Colonic mucosa (tissue), 4 donors: ENCODE data around the gene TTLL10. TPM values are rescaled to one million over a fixed set of nuclear protein-coding genes. Genes with fewer than 3 reads are reported as not detected.
A peak's percentile ranks its signal among the peaks of the same experiment; 100 is the strongest.
"Not testable (repeated sequence)": the region's sequence is repeated elsewhere in the genome, so short reads cannot be mapped to it uniquely, and the experiment has no call there.

ENCODE experiments used
- DNase-seq: peaks from one replicate; pipeline ENCODE4 v3.0.0-alpha.2; 2020
- H3K27ac ChIP-seq: fragments of 200-600 bp; one replicate; pipeline ENCODE4 v1.8.0; 2021
- H3K27me3 ChIP-seq: fragments of 200-600 bp; one replicate; pipeline ENCODE4 v1.8.0; 2021
- H3K36me3 ChIP-seq: fragments of 200-600 bp; one replicate; pipeline ENCODE4 v1.8.0; 2021
- H3K4me1 ChIP-seq: fragments of 200-600 bp; one replicate; pipeline ENCODE4 v1.8.0; 2021; ENCODE audit warnings: mild to moderate bottlenecking
- H3K4me3 ChIP-seq: fragments of 200-600 bp; one replicate; pipeline ENCODE4 v1.8.0; 2021
- H3K9ac ChIP-seq, 2 donors: one replicate each; pipeline ENCODE4 v1.7.0; 2013; ENCODE audit warnings: control low read depth in 2 of 2, low read depth in 2 of 2, low read length in 2 of 2
- H3K9me3 ChIP-seq: fragments of 200-600 bp; one replicate; pipeline ENCODE4 v1.8.0; 2021
- intact Hi-C: fragments of 100-400 bp; cut with DNase I; formaldehyde crosslinking; loops from one replicate; pipeline ENCODE4 v1.14.1; 2022
- total RNA-seq, 2 donors: library from RNA; stranded (reverse); fragmentation: NEBNext Ultra II Directional in 1 of 2; extraction: Animal tissue kit (Norgen Biotek cat#: 25700) in 1 of 2; gene quantifications; one replicate each; pipeline ENCODE4 v1.2.1, GENCODE V29; 2021
- TF ChIP-seq, protein P1 (sequence below): fragments of 200-600 bp; IDR thresholded peaks from one replicate; pipeline ENCODE4 v1.8.0; 2022; ENCODE audit warnings: antibody characterized with exemption, mild to moderate bottlenecking
- donor health status: healthy.
- donor health status: DM: no; HTN: no; CAD: no.
- donor health status: DM: no; HTN: no; CAD: no.

TTLL10 gene
- total RNA-seq, 2 donors from 2014 or later, result 0.64 to 2.3 TPM

DNA sequence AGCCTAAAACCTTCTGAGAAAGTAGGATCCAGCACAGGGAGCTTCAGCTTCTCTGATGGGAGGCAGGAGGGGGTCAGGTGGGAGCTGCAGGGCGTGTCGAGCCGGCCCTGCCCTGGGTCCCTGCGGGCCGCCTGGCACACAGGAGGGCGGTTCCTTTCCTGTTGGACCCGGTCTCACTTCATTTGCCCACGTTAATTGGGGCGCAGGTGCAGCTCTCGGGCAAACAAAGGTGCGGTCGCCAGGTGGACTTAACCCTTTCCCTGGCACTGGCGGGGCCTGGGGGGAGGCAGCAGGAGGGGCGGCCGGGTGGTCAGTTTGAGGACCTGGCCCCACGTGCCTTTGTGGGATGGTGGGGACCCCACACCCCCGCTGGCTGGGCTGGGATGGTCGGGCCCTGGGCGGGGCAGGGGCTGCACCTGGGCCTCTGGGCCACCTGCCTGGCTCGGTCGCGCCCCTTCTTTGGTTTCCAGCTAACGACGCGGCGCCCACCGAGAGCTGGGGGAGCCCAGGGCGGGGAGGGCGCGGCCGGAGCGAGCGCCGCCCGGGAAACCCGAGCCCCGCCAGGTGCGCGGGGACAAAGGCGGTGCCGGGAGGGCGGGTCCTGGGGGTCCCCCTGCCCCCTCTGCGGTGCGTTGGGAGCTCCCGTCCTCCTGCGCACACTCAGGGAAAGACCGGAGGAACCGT lies 37.0 kb upstream of the TTLL10 start:
- Histone ChIP-seq H3K36me3 (no peaks in the 10 kb centered on the region), H3K4me3 (peak overlapping the region; percentile 35), H3K4me1 (peaks cover 19% of the 10 kb centered on the region)

DNA sequence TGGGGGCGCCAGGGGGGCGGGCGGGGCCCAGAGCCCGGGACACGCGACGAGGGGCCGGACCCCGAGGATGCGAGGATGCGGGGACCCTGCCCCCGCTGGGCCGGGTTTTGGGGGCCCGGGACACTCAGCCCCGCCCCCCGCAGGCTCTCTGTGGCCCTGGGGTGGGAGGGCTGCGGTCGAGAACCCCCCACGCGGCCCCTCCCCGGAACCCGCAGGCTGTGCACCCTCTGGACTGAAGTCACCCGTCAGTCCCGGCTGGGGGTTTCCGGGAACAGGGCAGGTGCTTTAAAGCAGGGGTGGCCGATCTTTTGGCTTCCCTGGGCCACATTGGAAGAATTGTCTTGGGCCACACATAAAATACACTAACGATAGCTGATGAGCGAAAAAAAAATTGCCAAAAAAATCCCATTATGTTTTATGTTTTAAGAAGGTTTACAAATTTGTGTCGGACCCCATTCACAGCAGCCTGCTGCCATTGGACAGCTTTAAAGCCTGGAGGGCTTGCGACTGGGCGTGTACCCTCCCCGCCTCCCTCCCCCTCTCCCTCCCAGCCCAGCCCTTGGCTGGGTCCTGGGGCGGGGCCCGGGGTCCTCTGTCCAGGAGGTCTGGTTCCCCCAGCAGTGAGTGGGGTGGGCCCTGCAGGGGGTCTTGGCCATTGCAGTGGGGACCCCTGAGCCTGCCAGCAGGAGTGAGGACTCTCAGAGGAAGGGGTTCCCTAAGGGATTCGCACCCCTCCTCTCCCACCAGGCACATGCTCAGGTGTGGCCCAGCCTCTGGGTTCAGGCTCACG lies 36.2 kb upstream of the TTLL10 start:
- TF ChIP-seq, protein P1, sequence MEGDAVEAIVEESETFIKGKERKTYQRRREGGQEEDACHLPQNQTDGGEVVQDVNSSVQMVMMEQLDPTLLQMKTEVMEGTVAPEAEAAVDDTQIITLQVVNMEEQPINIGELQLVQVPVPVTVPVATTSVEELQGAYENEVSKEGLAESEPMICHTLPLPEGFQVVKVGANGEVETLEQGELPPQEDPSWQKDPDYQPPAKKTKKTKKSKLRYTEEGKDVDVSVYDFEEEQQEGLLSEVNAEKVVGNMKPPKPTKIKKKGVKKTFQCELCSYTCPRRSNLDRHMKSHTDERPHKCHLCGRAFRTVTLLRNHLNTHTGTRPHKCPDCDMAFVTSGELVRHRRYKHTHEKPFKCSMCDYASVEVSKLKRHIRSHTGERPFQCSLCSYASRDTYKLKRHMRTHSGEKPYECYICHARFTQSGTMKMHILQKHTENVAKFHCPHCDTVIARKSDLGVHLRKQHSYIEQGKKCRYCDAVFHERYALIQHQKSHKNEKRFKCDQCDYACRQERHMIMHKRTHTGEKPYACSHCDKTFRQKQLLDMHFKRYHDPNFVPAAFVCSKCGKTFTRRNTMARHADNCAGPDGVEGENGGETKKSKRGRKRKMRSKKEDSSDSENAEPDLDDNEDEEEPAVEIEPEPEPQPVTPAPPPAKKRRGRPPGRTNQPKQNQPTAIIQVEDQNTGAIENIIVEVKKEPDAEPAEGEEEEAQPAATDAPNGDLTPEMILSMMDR, result no peak
- H3K27ac ChIP-seq, result peak overlapping the region; percentile 90
- H3K36me3 ChIP-seq, result no peaks in the 10 kb centered on the region
- peak overlapping the region; percentile 58 to 72 for H3K9ac ChIP-seq
- no peaks in the 10 kb centered on the region for H3K9me3 ChIP-seq
- H3K4me1 ChIP-seq, result peaks cover 19% of the 10 kb centered on the region
- intact Hi-C loops, result no loop called here
- DNase-seq, result peak; percentile 72
- H3K4me3 ChIP-seq, result peak overlapping the region; percentile 35
- H3K27me3 ChIP-seq, result no peaks in the 10 kb centered on the region

More for the DNA sequence above, 37.0 kb upstream of the TTLL10 start:
- peak overlapping the region; percentile 90 for H3K27ac ChIP-seq
- no peaks in the 10 kb centered on the region for H3K9me3 ChIP-seq
- DNase-seq, result peak; percentile 91
- TF ChIP-seq, protein P1, result no peak
- H3K9ac ChIP-seq, result peak overlapping the region; percentile 68 to 81
- H3K27me3 ChIP-seq, result no peaks in the 10 kb centered on the region
- intact Hi-C loops, result no loop called here

DNA sequence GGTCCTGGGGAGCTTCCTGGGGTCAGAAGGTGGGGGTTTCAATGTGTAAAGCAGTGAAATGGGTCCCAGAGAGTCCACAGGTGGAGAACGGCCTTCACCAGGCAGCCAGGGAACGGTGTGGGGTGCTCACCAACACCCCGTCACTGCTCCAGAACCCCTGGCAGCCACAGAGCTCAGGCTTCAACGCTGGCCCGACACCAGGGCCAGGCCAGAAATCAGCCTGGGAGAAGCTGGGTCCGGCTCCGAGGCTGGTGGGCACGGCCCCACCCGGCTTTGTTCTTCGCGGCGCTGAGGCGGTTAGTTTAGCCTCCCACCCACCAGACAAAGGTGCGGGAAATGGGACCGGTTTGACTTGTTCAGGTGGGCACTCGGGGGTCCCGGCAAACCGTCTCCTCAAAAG lies 33.0 kb upstream of the TTLL10 start:
- Histone ChIP-seq H3K27me3 (no peaks in the 10 kb centered on the region), H3K27ac (no peak overlapping the region), H3K9ac (peak overlapping the region in 1 of 2 donors; percentile 46), H3K9me3 (no peaks in the 10 kb centered on the region), H3K4me3 (no peak overlapping the region), H3K4me1 (peaks cover 19% of the 10 kb centered on the region), H3K36me3 (no peaks in the 10 kb centered on the region)
- intact Hi-C loops, result no loop called here
- DNase-seq, result no peak
- TF ChIP-seq, protein P1, result no peak

DNA sequence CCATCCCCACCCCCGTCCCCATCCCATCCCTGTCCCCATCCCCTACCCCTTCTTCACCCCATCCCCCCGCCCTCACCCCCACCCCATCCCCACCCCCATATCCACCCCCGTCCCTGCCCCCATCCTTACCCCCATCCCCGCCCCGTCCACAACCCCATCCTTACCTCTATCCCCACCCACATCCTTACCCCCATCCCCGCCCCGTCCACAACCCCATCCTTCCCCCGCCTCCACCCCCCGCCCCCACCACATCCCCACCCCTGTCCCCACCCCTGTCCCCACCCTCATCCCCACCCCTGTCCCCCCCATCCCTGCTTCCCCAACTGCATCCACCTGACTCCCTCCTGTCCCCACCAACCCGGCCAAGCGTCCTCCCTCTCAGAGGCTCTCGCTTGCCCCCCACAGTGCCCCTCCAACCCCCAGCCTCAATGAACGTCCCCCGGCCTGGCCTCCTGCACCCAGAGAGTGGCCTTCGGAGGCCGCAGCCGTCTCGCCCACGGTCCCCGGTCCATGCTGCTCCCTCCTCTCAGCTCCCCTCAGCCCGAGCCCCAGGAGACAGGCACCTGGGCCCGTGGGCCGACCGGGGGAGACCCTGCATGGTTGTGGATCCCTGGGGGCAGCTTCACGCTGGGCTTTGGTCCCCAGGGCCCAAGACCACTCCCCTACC lies 32.3 kb upstream of the TTLL10 start:
- intact Hi-C loops, result no loop called here
- H3K4me3 ChIP-seq, result no peak overlapping the region
- TF ChIP-seq, protein P1, result no peak
- H3K9ac ChIP-seq, result no peak overlapping the region
- H3K4me1 ChIP-seq, result peaks cover 14% of the 10 kb centered on the region
- no peak for DNase-seq
- no peaks in the 10 kb centered on the region for H3K27me3 ChIP-seq
- no peaks in the 10 kb centered on the region for H3K9me3 ChIP-seq
- H3K36me3 ChIP-seq, result no peaks in the 10 kb centered on the region
- H3K27ac ChIP-seq, result no peak overlapping the region

DNA sequence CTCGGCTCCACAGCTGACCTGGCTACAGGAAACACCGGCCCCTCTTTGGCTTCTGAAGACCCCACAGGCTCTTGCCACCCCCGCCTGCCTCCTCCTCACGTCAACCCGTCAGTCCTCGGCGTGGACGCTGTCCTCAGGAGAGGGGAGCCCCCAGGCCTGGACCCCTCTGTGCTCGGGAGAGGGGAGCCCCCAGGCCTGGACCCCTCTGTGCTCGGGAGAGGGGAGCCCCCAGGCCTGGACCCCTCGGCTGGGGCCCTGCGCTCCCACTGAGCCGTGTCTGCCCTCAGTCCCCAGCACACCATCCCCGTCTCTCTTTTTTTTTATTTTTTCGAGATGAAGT lies 31.8 kb upstream of the TTLL10 start:
- peaks cover 14% of the 10 kb centered on the region for H3K4me1 ChIP-seq
- no peak overlapping the region for H3K27ac ChIP-seq
- TF ChIP-seq, protein P1, result no peak
- H3K27me3 ChIP-seq, result no peaks in the 10 kb centered on the region
- no peak for DNase-seq
- no peak overlapping the region for H3K4me3 ChIP-seq
- H3K9ac ChIP-seq, result no peak overlapping the region
- intact Hi-C loops, result no loop called here
- no peaks in the 10 kb centered on the region for H3K36me3 ChIP-seq
- no peaks in the 10 kb centered on the region for H3K9me3 ChIP-seq

DNA sequence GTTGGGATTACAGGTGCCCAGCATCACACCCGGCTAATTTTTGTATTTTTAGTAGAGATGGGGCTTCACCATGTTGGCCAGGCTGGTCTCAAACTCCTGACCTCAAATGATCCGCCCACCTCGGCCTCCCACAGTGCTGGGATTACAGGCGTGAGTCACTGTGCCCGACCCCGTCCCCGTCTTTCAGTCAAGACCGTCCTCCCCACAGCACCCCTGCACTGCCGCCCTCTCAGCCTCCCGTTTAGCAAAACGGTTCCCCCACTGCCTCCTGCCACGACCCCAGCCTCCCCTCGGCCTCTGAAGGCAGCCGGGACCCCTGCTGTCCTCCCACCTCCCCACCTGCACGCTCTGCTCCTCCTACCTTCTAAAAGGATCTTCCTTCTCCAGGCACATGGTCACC lies 31.3 kb upstream of the TTLL10 start:
- Histone ChIP-seq H3K27ac (peak overlapping the region; percentile 96), H3K9ac (peak overlapping the region in 1 of 2 donors; percentile 85), H3K4me1 (peaks cover 14% of the 10 kb centered on the region)
- DNase-seq, H3K27me3 ChIP-seq, H3K9me3 ChIP-seq, intact Hi-C loops, H3K36me3 ChIP-seq, H3K4me3 ChIP-seq: not testable (repeated sequence)
